Mucosa of descending colon (tissue), 3 donors: ENCODE results near the gene FEM1B. TPM values are rescaled to one million over a fixed set of nuclear protein-coding genes. Genes with fewer than 3 reads are reported as not detected.

Experiments
- ATAC-seq: fragments of 200-7000 bp; cut with Tn5 transposase; one replicate; pipeline ENCODE4 v1.9.1; 2020; ENCODE audit warnings: mild to moderate bottlenecking, moderate library complexity
- DNase-seq, 3 donors: peaks; one replicate each; pipeline ENCODE4 v3.0.0-alpha.2; 2020
- H3K36me3 ChIP-seq: fragments of 200-600 bp; one replicate; pipeline ENCODE4 v1.8.0; 2021; ENCODE audit warnings: low read depth, mild to moderate bottlenecking
- H3K4me1 ChIP-seq: fragments of 200-600 bp; one replicate; pipeline ENCODE4 v1.8.0; 2021; ENCODE audit warnings: low read depth, mild to moderate bottlenecking
- H3K4me3 ChIP-seq: fragments of 200-600 bp; one replicate; pipeline ENCODE4 v1.8.0; 2021; ENCODE audit warnings: mild to moderate bottlenecking
- H3K9me3 ChIP-seq: fragments of 200-600 bp; one replicate; pipeline ENCODE4 v1.8.0; 2021; ENCODE audit warnings: mild to moderate bottlenecking
- CTCF ChIP-seq: fragments of 200-600 bp; IDR thresholded peaks from one replicate; pipeline ENCODE4 v1.8.0; 2022; ENCODE audit warnings: antibody characterized with exemption, mild to moderate bottlenecking
- intact Hi-C, 2 donors: fragments of 100-400 bp; cut with DNase I in 1 of 2; cut with micrococcal nuclease in 1 of 2; formaldehyde crosslinking; loops; one replicate each; pipeline versions ENCODE4 v1.11.0 to v1.11.1; 2022; cut with DNase I, micrococcal nuclease
- total RNA-seq, 3 donors: library from RNA; stranded (reverse); fragmentation: NEBNext Ultra II Directional in 2 of 3; extraction: Animal tissue kit (Norgen Biotek cat#: 25700) in 2 of 3; gene quantifications; one replicate each; pipeline versions ENCODE4 v1.2.1 to v1.2.4, GENCODE V29; 2021 to 2023
- donor health status: DM: no; HTN: no; CAD: no; lungs with moderate emphysema.
- donor health status: DM: no; HTN: no; CAD: no.
- donor health status: DM: no; HTN: yes; CAD: no.

FEM1B gene
- total RNA-seq, 3 donors from 2014 or later = 50.4 to 65.3 (median 65.3) TPM

- Histone ChIP-seq H3K4me3 (no peak overlapping the region), H3K9me3 (no peaks in the 10 kb centered on the region), H3K36me3 (no peaks in the 10 kb centered on the region), H3K4me1 (peaks cover 41% of the 10 kb centered on the region)
- intact Hi-C loops = no loop called here
- no peak for ATAC-seq
- TF ChIP-seq CTCF = no peak
- DNase-seq = no peak
Measured at GRCh38 chr15:68281008-68281407, 3.5 kb downstream of the FEM1B start.

- Histone ChIP-seq H3K4me3 (no peak overlapping the region), H3K4me1 (peaks cover 42% of the 10 kb centered on the region), H3K9me3 (no peaks in the 10 kb centered on the region), H3K36me3 (no peaks in the 10 kb centered on the region)
- no peak for TF ChIP-seq CTCF
- intact Hi-C loops = no loop called here
- no peak for DNase-seq
- ATAC-seq = no peak
Measured at GRCh38 chr15:68283401-68283800, 5.9 kb downstream of the FEM1B start.

GRCh38 chr15:68284616-68285258 is 7.2 kb downstream of the FEM1B start:
- H3K9me3 ChIP-seq = no peaks in the 10 kb centered on the region
- intact Hi-C loops = no loop called here
- no peak for TF ChIP-seq CTCF
- H3K4me1 ChIP-seq = peaks cover 35% of the 10 kb centered on the region
- no peaks in the 10 kb centered on the region for H3K36me3 ChIP-seq
- no peak for ATAC-seq
- H3K4me3 ChIP-seq = no peak overlapping the region
- no peak for DNase-seq

DNA sequence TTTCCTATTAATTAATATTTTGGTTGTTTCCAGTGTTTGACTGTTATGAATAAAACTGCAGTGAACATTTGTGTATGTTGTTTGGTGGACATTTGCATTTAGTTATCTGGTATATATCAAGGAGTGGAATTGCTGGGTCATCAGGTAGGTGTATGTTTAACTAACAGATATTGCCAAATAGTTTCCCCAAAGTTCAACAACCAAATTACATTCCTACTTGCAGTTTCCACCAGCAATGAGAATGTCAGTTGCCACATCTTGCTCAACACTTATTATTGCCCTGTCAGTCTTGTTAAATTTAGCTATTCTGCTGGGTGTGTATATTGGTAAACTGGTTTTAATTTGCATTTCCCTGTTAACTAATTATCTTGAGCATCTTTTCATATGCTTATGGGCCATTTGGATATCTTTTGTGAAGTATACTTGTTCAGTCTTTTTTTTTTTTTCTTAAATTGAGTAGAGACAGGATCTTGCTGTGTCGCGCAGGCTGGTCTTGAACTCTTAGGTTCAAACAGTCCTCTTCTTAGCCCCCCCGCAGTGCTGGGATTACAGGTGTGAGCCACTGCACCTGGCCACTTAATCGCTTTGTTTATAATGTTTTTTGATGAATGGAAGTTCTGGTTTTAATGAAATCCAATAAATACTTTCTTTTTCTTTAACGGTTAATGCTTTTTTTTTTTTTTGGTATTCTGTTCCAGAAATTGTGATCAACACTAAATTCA is 7.9 kb downstream of the FEM1B start:
- peak; percentile 63 for ATAC-seq
- Histone ChIP-seq H3K4me1 (peaks cover 28% of the 10 kb centered on the region), H3K36me3 (no peaks in the 10 kb centered on the region), H3K4me3 (no peak overlapping the region), H3K9me3 (no peaks in the 10 kb centered on the region)
- DNase-seq = no peak
- intact Hi-C loops = no loop called here
- no peak for TF ChIP-seq CTCF

GRCh38 chr15:68286256-68286655 is 8.7 kb downstream of the FEM1B start:
- no peak for DNase-seq
- Histone ChIP-seq H3K4me3 (no peak overlapping the region), H3K9me3 (no peaks in the 10 kb centered on the region), H3K36me3 (peaks cover 2% of the 10 kb centered on the region), H3K4me1 (peaks cover 23% of the 10 kb centered on the region)
- no peak for ATAC-seq
- intact Hi-C loops = no loop called here
- no peak for TF ChIP-seq CTCF
